Posterior vena cava (tissue), 2 donors: Measurements from ENCODE around the gene COX5B. TPM values are rescaled to one million over a fixed set of nuclear protein-coding genes. Genes with fewer than 3 reads are reported as not detected.

ENCODE experiments used
- total RNA-seq, 2 donors: library from RNA; stranded (reverse); fragmentation: NEBNext Ultra II Directional; extraction: Animal tissue kit (Norgen Biotek cat#: 25700); gene quantifications; one replicate each; pipeline ENCODE4 v1.2.1, GENCODE V29; 2021
- donor health status: DM: yes; HTN: yes; CAD: no.
- donor health status: DM: yes; HTN: yes; CAD: no.

COX5B gene
- total RNA-seq, 2 donors from 2014 or later = 141 to 174 TPM

Other genes with a start within 250 kb of the COX5B start
- 10 to 100 TPM; 24.3 to 25.9 TPM for gene ANKRD36B, start 56.2 kb upstream of the COX5B start, total RNA-seq
- gene ACTR1B, start 18.0 kb downstream of the COX5B start, total RNA-seq = 10 to 100 TPM; 45.3 to 61.1 TPM
- 1 to 10 TPM; 5.1 to 7.1 TPM for gene C2orf92, start 23.7 kb downstream of the COX5B start, total RNA-seq
- gene ZAP70, start 67.5 kb downstream of the COX5B start, total RNA-seq = 1 to 10 TPM; 2.4 to 2.8 TPM